Stimulated activated CD4-positive, alpha-beta T cell treated with anti-CD3 and anti-CD28 coated beads, TNF-alpha, amount 100 ng/mL, for 1 hour (primary cell): Measurements from ENCODE around the gene TSPEAR.
"Not testable (repeated sequence)": the region's sequence is repeated elsewhere in the genome, so short reads cannot be mapped to it uniquely, and the experiment has no call there.

Experiments used
- DNase-seq, 3 donors: peaks; one replicate each; pipeline ENCODE4 v3.0.0-alpha.2; 2020; ENCODE audit warnings: low read depth in 3 of 3, low spot score in 1 of 3

The TSPEAR gene

GRCh38 chr21:44612669-44613229 lies 98.6 kb downstream of the TSPEAR start:
- no peak for DNase-seq

GRCh38 chr21:44612029-44612486 lies 99.3 kb downstream of the TSPEAR start, which contains the start of gene KRTAP10-8:
KRTAP10-8 (plus strand) TSS chr21:44612079; CDS start chr21:44612101, 22 bp downstream.
- no peak for DNase-seq

GRCh38 chr21:44611551-44611950 lies 99.8 kb downstream of the TSPEAR start:
- DNase-seq: no peak

- DNase-seq: not testable (repeated sequence)
These were observed 101.1 kb downstream of the TSPEAR start for GRCh38 chr21:44610157-44610843.

DNA sequence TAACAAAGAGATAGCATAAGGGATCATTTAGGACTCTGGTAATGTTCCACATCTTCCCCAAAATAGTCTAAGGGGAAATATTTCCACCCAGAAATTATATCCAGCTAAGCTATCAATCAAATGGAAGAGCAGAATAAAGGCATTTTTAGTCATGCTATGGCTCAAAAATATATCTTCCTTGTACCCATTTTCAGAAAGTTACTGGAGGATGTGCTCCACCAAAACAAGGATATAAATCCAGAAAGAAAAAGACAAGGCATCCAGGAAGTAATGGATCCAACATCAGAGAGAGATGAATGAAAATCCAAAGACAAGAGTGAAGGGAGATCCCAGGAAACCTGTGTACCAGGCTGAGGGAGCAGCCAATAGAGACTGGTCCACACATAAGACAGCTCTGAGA lies 102.2 kb downstream of the TSPEAR start:
- DNase-seq: no peak

GRCh38 chr21:44606495-44606894 lies 104.9 kb downstream of the TSPEAR start:
- DNase-seq: no peak

GRCh38 chr21:44603911-44604310 lies 107.5 kb downstream of the TSPEAR start:
- no peak for DNase-seq

DNA sequence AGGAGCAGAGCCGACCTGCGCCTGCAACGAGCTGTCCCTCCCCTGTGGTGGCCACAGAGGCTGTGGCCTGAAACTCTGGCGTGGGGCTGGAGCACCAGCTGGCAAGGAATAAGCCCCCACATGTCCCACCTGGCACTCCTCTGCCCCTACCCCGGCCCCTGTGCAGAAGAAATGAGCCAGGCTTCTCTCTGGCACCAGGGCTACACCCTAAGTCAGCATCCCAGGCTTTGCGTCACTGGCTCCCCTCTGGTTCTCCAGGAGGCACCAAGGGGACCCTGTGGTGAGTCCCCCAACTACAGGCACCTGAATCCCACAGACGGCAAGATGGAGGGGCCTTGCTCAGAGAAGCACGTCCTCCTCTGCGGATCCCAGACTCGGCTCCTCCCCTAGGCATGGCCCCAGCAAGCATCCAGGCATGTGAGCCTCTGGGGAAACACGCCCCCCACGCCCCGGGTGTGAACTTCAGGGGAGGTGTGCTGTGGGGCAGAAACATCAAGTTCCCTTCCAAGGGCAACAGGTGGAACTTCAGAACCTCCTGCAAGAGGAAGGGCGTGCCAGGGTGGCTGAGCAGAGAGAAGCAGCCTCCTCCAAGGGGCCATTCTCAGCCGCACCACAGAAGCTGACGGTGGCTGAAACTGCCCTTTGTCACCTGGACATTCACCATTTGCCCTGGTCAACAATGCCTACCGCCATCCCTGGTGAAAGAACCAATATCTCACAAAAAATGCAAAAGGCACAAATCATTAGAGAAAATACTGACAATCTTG lies 108.1 kb downstream of the TSPEAR start:
- no peak for DNase-seq

DNA sequence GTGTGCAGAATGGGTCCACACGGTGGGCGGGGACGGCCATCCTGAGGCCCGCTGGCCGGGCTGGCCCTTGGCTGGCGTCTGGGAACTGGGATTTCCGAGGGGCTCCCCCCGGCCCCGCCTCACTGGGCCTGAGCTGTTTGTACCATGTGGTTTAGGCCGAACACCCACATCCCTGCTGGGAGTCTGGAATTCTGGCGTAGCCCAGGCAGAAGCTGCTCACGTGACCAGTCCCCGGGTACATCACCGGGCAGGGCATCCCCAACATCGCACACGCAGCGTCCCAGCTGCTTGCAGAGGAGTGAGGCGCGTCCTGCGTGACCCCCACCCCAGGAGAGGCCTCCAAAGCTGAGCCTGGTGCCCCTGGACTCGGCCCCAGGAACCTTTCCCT lies 108.9 kb downstream of the TSPEAR start:
- DNase-seq: no peak

DNA sequence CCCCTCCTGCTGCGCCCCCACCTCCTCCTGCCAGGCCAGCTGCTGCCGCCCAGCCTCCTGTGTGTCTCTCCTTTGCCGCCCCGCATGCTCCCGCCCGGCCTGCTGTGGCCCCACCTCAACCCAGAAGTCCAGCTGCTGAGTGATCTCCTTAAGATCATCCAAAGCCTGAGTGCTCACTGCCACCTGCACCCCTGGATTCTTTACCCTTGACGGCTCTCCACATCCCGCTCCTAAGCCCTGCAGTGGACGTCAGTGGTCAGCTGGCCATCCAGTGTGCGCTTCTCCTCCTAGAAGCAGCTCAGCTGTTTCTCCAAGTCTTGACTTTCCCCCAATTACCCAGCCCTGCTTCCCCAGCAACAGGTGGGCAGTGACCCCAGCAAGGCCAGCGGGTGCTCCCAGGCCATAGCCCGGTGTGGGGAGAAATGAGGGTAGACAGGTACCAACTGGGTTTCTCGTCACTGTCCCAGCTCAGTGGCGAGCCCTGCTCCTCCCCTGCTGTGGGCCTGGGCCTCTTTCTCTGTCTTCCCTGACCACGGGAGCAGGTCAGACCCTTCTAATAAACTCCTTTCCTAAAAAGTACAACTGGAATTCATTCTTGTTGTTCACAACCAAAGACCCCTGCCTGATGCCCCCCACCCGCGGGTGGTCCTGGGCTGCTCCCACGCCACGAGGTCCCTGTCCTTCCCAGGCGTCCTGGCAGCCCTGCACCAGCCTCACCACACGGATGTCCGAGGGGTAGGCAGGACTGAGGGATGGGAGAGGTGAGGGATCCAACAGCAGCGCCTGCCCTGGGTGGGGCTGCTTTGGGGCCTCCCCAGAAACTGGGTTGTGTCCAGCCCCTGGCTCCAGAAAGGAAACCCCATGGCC lies 109.5 kb downstream of the TSPEAR start:
- no peak for DNase-seq

- DNase-seq: not testable (repeated sequence)
These were observed 110.3 kb downstream of the TSPEAR start for GRCh38 chr21:44601091-44601490.

- not testable (repeated sequence) for DNase-seq
These were observed 111.0 kb downstream of the TSPEAR start, which contains the start of gene KRTAP10-7 for GRCh38 chr21:44600118-44600978. KRTAP10-7 (plus strand) TSS chr21:44600597; CDS start chr21:44600622, 25 bp downstream.

DNA sequence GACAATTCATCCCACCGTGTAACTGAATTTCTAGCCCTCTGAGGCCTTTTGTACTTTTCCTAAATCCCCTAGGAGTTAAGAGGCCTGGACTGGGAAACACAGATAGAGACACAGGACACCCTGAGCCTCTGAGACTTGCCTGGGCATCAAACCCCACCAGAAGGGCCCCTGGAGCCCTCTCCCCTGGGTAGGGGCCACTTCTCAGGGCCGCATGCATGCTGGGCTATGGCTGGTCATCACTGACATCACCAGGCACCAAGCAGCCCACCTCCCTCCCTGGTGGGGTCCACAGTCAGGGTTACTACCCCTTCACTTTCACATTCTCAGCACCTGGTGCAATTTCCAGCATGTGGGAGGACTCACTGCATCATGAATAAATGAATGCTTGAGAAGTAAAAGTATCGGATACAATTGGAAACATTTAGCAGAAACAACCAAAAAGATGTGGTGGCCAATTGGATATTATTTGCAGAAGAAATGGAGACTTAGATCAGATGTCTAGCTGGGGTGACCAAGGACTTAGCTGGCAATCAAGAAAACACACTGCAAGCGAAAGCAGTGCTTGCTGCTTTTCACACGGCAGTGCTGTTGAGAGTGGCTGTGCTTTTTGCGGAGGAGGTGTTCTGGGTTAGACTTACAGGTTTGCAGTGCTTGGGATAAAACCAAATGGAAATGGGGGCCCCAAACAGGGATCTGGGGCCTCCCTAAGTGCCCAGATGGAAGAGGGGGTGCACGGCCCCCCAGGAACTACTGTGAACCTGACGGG lies 111.9 kb downstream of the TSPEAR start:
- DNase-seq: no peak

- no peak for DNase-seq
These were observed 113.3 kb downstream of the TSPEAR start for GRCh38 chr21:44598061-44598460.

GRCh38 chr21:44596068-44596725 lies 115.2 kb downstream of the TSPEAR start:
- no peak for DNase-seq

DNA sequence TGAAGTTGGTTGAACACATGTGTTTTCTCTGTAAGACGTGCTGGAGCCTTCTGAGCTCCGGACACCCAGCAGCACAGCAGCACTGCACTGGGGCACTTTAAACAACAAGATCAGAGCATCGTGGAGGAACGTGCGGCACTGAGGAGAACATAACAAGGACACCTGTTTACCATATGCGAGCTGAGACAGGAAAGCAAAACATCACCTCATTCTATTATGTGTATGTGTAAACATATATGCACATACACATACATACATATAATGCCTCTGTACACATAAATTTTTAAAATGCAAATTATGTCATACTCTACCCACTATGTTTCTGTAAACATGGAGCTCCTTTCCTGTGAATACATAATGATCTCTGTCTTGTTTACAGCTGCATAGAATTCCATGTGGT lies 115.8 kb downstream of the TSPEAR start:
- no peak for DNase-seq

GRCh38 chr21:44594406-44594916 lies 116.9 kb downstream of the TSPEAR start:
- DNase-seq: no peak

DNA sequence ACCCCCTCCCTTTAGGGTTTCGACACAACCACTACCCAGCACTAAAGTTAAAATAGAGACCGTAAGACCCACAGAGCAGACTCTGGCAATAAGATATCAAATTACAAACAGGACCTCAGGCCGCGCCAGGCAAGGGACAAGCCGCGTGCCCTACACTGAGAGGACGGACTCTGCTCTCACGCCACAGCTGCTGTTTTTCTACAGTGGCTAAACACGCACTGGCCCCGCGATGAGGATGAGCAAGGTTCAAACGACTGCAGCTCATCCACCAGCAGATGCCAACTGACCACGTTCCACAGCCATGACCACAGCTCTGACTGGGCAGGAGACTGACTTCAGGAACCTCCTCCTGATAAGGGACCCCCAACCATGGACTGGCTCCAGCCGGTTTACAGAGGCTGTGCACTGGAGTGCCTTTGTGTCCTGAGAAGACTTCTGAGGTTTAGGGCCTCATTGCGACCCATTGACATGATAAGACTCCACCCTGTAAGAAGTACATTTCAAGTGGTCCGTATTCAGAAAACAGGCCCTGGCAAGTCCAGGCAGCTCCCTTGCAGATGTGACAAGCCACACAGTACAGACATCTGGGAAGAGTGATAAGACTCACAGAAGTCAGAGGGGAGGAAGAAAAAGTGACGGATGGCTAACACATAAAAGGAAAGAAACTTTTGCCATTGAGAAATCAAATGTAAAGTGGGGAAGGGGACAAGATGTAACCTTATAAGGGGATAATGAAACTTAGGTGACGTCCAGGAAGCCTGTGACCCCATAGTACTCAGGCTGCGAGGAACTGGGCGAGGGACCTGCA lies 117.6 kb downstream of the TSPEAR start:
- DNase-seq: no peak
